ENCODE data around the gene PARP6.

The PARP6 gene

DNA sequence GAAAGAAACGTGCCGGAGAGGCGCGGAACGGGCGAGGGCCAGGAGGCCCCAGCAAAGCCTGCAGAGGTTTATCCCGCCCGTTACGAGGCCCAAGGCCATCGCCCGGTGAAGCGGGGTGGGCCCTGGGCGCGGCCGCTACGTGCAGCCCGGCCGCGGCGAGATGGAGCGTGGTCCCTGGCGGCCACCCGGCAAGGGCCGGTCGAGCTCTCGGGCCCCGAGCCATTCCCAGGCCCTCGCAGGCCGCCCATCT is 42.5 kb downstream of the PARP6 start:
- Histone ChIP-seq H3K4me1 (ENCODE audit: control insufficient read depth in 1 of 2, insufficient read depth in 2 of 2, low read length in 2 of 2) (peaks cover 29 to 49% of the 10 kb centered on the region in 2 donors), H3K27me3 (ENCODE audit: low read depth, low read length) (no peaks in the 10 kb centered on the region), H3K36me3 (ENCODE audit: control insufficient read depth in 1 of 2, insufficient read depth in 2 of 2, low read length in 2 of 2) (peaks cover 0 to 25% of the 10 kb centered on the region in 2 donors), H3K9me3 (ENCODE audit: control insufficient read depth in 1 of 2, low read length in 2 of 2) (no peaks in the 10 kb centered on the region), H3K27ac (ENCODE audit: low read length) (peak overlapping the region; percentile 97), H3K4me3 (ENCODE audit: low read depth in 1 of 2, low read length in 2 of 2) (peak overlapping the region; percentile 77 to 92)

DNA sequence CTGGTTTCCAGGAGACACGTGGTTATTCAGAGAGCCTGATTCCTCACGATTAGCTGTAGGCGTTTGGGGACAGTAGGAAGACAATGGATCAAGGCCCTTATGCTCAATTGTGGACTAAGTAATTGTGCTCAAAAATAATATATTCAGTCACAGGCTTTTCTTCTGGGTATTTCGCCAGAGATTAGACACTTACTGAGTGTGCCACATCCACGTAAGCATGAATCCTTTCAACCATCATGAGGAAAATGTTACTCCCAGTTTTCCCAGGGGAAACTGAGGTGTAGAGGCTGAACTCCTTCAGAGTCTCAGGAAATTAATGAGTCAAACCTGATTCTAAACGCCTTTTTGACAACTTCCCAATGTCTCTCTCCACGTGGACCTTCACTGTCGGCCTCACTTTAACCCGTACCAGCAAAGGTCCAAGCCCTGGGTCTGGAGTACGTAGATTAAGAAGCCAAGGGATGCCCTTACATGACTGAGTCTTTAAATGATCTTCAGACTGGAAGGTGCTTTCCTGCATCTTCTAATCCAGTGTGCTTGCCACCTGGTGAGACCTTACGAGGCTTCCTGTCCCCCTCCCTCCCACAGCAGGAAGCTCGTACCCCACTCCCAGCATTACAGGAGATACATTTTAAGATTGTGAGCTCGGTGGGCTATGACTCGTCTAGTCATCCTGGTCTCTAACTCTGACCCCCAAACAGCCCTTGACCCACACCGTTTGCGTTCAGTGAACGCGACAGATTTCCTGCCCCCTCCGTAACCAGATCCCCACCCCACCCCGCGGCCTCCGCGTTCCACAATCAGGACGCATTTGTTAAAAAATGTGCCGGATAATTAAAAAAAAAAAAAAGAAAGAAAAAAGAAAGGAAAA is 43.0 kb downstream of the PARP6 start:
- no peaks in the 10 kb centered on the region for H3K27me3 ChIP-seq (ENCODE audit: low read depth, low read length)
- peaks cover 29 to 49% of the 10 kb centered on the region in 2 donors for H3K4me1 ChIP-seq (ENCODE audit: control insufficient read depth in 1 of 2, insufficient read depth in 2 of 2, low read length in 2 of 2)
- peak overlapping the region; percentile 77 to 92 for H3K4me3 ChIP-seq (ENCODE audit: low read depth in 1 of 2, low read length in 2 of 2)
- H3K27ac ChIP-seq (ENCODE audit: low read length): peak overlapping the region; percentile 97
- peaks cover 0 to 25% of the 10 kb centered on the region in 2 donors for H3K36me3 ChIP-seq (ENCODE audit: control insufficient read depth in 1 of 2, insufficient read depth in 2 of 2, low read length in 2 of 2)
- H3K9me3 ChIP-seq (ENCODE audit: control insufficient read depth in 1 of 2, low read length in 2 of 2): no peaks in the 10 kb centered on the region

DNA sequence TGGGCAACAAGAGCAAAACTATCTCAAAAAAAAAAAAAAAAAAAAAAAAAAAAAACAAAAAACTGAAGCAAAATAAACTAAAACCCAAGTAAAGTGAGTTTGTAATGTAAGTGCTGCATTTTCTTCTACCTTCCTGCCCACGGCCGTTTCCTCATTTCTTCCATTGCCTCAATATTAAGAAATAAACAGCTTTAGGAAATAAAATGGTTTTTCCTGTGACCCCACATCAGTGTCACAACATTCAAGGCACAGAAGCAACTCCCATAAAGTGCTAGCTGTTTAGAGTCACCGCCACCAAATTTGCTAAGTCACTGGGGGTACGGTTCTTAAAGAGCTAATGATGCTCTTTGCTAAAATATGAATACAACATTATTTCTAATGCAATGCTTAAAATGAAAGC is 44.6 kb downstream of the PARP6 start:
- H3K27ac ChIP-seq (ENCODE audit: low read length): peak overlapping the region; percentile 97
- peaks cover 0 to 25% of the 10 kb centered on the region in 2 donors for H3K36me3 ChIP-seq (ENCODE audit: control insufficient read depth in 1 of 2, insufficient read depth in 2 of 2, low read length in 2 of 2)
- no peaks in the 10 kb centered on the region for H3K9me3 ChIP-seq (ENCODE audit: control insufficient read depth in 1 of 2, low read length in 2 of 2)
- no peaks in the 10 kb centered on the region for H3K27me3 ChIP-seq (ENCODE audit: low read depth, low read length)
- peak overlapping the region; percentile 77 to 92 for H3K4me3 ChIP-seq (ENCODE audit: low read depth in 1 of 2, low read length in 2 of 2)
- H3K4me1 ChIP-seq (ENCODE audit: control insufficient read depth in 1 of 2, insufficient read depth in 2 of 2, low read length in 2 of 2): peaks cover 29 to 47% of the 10 kb centered on the region in 2 donors

DNA sequence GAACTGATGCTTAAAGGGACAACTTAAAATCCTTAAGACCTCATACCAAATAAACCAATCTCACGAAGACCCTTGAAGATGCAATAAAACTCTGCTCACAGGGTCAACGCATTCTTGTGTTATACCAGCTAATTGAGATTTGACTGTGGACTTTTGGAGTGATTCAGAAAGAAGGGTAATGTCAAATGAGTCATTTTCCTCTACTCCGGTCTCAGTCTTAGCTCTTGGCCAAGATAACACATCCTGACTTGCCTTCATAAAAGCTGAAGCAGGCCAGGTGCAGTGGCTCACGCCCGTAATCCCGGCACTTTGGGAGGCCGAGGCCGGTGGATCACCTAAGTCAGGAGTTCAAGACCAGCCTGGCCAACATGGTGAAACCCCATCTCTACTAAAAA is 45.2 kb downstream of the PARP6 start:
- H3K4me1 ChIP-seq (ENCODE audit: control insufficient read depth in 1 of 2, insufficient read depth in 2 of 2, low read length in 2 of 2): peaks cover 26 to 47% of the 10 kb centered on the region in 2 donors
- peaks cover 0 to 25% of the 10 kb centered on the region in 2 donors for H3K36me3 ChIP-seq (ENCODE audit: control insufficient read depth in 1 of 2, insufficient read depth in 2 of 2, low read length in 2 of 2)
- no peaks in the 10 kb centered on the region for H3K27me3 ChIP-seq (ENCODE audit: low read depth, low read length)
- H3K27ac ChIP-seq (ENCODE audit: low read length): peak overlapping the region; percentile 86
- no peak overlapping the region for H3K4me3 ChIP-seq (ENCODE audit: low read depth in 1 of 2, low read length in 2 of 2)
- no peaks in the 10 kb centered on the region for H3K9me3 ChIP-seq (ENCODE audit: control insufficient read depth in 1 of 2, low read length in 2 of 2)

DNA sequence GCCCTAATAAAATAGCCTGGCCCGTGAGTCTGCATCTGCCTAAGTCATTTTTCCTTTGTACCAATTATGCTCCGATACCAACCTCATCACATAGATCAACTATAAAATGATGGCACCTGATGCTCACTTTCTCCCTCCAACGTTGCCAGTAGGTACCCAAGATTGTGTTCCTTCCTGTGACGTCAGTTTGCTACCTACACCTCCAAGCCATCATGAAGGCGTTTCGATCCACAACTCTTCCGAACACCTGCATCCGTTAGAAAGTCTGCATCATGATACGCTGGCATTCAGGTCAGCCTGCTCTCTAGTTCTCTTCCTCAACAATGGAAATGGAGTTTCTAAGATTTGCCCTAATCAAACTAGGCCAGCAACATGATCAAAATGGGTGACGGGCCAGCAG is 49.1 kb downstream of the PARP6 start:
- Histone ChIP-seq H3K36me3 (ENCODE audit: control insufficient read depth in 1 of 2, insufficient read depth in 2 of 2, low read length in 2 of 2) (peaks cover 8 to 20% of the 10 kb centered on the region in 2 donors), H3K9me3 (ENCODE audit: control insufficient read depth in 1 of 2, low read length in 2 of 2) (no peaks in the 10 kb centered on the region), H3K4me1 (ENCODE audit: control insufficient read depth in 1 of 2, insufficient read depth in 2 of 2, low read length in 2 of 2) (peaks cover 14 to 38% of the 10 kb centered on the region in 2 donors), H3K4me3 (ENCODE audit: low read depth in 1 of 2, low read length in 2 of 2) (no peak overlapping the region), H3K27me3 (ENCODE audit: low read depth, low read length) (no peaks in the 10 kb centered on the region), H3K27ac (ENCODE audit: low read length) (no peak overlapping the region)

DNA sequence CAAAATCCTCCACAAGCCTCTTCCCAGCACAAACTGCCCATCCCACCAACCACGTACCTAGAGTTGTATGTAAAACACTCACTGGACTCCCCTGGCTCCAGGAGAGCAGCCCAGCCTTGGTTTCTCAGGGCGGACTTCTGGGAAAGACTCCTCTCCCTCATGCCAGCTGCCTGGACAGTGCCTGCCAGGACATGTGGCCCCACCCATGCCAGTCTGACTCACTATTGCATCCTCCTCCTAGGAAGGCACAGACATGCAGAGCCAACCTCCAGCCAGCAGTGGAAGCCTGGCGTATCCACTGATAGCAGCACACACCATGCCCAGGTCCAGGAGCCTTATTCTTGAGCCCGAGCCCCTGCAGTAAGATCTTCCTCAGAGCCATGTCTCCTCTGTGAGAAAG is 50.0 kb downstream of the PARP6 start:
- H3K27me3 ChIP-seq (ENCODE audit: low read depth, low read length): no peaks in the 10 kb centered on the region
- H3K27ac ChIP-seq (ENCODE audit: low read length): peak overlapping the region; percentile 1
- H3K9me3 ChIP-seq (ENCODE audit: control insufficient read depth in 1 of 2, low read length in 2 of 2): no peaks in the 10 kb centered on the region
- peaks cover 14 to 25% of the 10 kb centered on the region in 2 donors for H3K36me3 ChIP-seq (ENCODE audit: control insufficient read depth in 1 of 2, insufficient read depth in 2 of 2, low read length in 2 of 2)
- no peak overlapping the region for H3K4me3 ChIP-seq (ENCODE audit: low read depth in 1 of 2, low read length in 2 of 2)
- H3K4me1 ChIP-seq (ENCODE audit: control insufficient read depth in 1 of 2, insufficient read depth in 2 of 2, low read length in 2 of 2): peaks cover 8 to 31% of the 10 kb centered on the region in 2 donors

DNA sequence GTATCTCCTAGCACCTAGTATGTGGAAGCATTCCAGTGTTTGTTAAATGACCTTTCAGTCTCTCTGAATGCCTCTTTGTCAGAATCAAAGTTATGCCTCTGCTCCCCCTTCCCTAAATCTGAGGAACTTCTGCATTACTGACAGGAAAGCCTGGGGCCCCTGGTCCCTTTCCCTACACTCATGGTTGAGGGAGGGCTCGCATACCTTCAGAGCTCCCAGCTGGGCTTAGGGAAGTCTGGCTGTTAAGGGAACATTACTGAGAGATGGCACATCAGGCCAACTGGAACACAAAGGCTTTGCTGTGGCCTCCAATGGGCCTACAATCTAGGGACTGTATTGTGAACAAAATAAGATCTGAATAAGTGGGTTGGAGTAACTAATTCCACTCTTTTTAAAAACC is 51.7 kb downstream of the PARP6 start:
- peaks cover 0 to 15% of the 10 kb centered on the region in 2 donors for H3K4me1 ChIP-seq (ENCODE audit: control insufficient read depth in 1 of 2, insufficient read depth in 2 of 2, low read length in 2 of 2)
- no peak overlapping the region for H3K4me3 ChIP-seq (ENCODE audit: low read depth in 1 of 2, low read length in 2 of 2)
- no peak overlapping the region for H3K27ac ChIP-seq (ENCODE audit: low read length)
- no peaks in the 10 kb centered on the region for H3K27me3 ChIP-seq (ENCODE audit: low read depth, low read length)
- H3K9me3 ChIP-seq (ENCODE audit: control insufficient read depth in 1 of 2, low read length in 2 of 2): no peaks in the 10 kb centered on the region
- H3K36me3 ChIP-seq (ENCODE audit: control insufficient read depth in 1 of 2, insufficient read depth in 2 of 2, low read length in 2 of 2): peaks cover 29 to 37% of the 10 kb centered on the region in 2 donors

DNA sequence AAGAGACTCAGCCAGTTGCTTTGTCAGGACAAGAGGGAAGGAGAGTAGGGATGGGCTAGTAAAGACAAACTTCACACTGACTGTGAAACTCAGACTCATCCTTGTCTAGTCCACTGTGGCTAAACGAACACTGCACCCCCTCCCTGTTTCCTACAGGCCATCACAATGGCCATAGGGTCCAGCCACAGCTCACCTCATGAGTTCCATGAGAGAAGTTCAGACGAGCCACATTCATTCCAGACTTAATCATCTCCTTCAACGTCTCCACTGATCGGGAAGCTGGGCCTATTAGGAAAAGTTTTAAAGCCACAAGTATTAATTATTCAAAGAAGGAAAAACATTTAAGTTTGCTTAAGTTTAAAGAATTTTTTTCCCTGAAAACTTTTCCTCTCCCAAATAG is 55.1 kb downstream of the PARP6 start:
- H3K27ac ChIP-seq (ENCODE audit: low read length): no peak overlapping the region
- H3K36me3 ChIP-seq (ENCODE audit: control insufficient read depth in 1 of 2, insufficient read depth in 2 of 2, low read length in 2 of 2): peaks cover 43 to 56% of the 10 kb centered on the region in 2 donors
- no peaks in the 10 kb centered on the region for H3K9me3 ChIP-seq (ENCODE audit: control insufficient read depth in 1 of 2, low read length in 2 of 2)

DNA sequence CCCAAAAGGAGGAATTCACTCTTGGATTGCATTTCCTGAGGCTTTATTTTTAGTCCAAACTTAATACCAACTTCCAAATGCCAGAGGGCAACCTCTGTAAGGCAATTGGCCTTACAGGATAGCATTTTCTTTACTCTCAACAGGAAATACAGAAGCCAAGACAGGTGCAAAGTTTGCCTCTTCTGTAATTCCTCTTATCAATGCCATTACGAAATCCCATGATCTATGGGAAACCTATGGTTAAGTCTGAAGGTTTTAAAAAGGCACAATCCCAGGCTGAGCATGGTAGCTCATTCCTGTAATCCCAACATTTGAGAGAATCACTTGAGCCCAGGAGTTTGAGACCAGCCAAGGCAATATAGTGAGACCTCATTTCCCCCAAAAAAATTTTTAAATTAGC is 56.3 kb downstream of the PARP6 start:
- no peak overlapping the region for H3K4me3 ChIP-seq (ENCODE audit: low read depth in 1 of 2, low read length in 2 of 2)
- peaks cover 0 to 5% of the 10 kb centered on the region in 2 donors for H3K4me1 ChIP-seq (ENCODE audit: control insufficient read depth in 1 of 2, insufficient read depth in 2 of 2, low read length in 2 of 2)
- peaks cover 51 to 68% of the 10 kb centered on the region in 2 donors for H3K36me3 ChIP-seq (ENCODE audit: control insufficient read depth in 1 of 2, insufficient read depth in 2 of 2, low read length in 2 of 2)
- no peak overlapping the region for H3K27ac ChIP-seq (ENCODE audit: low read length)
- H3K27me3 ChIP-seq (ENCODE audit: low read depth, low read length): no peaks in the 10 kb centered on the region
- H3K9me3 ChIP-seq (ENCODE audit: control insufficient read depth in 1 of 2, low read length in 2 of 2): no peaks in the 10 kb centered on the region

More for the DNA sequence above, 55.1 kb downstream of the PARP6 start:
- Histone ChIP-seq H3K4me1 (ENCODE audit: control insufficient read depth in 1 of 2, insufficient read depth in 2 of 2, low read length in 2 of 2) (peaks cover 0 to 10% of the 10 kb centered on the region in 2 donors), H3K4me3 (ENCODE audit: low read depth in 1 of 2, low read length in 2 of 2) (no peak overlapping the region), H3K27me3 (ENCODE audit: low read depth, low read length) (no peaks in the 10 kb centered on the region)

DNA sequence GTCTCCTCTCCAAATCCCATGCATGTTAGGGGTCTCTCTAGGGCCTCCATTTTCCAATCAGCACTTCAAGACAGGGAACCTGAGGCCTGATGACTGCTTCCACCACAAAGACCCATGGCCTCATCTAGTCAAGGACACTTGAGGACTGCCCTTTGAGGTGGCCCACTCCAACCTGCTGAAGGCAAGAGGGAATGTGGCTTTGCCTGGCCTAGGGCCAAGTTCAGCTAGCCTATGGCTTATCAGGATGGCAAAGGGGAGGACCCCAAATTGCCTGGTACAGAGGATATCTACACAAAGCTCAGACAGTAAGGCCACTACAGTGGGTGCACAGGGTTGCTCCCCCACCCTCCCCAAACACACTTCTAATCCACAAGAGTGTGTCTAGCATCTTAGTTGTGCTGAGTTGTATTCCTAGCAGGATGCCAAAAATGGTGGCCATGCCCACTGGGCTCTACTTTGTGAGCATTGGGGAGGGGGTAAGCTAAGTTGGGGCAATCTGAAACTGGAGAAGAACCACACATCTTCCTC is 64.7 kb downstream of the PARP6 start:
- no peaks in the 10 kb centered on the region for H3K27me3 ChIP-seq (ENCODE audit: low read depth, low read length)
- no peak overlapping the region for H3K27ac ChIP-seq (ENCODE audit: low read length)
- H3K9me3 ChIP-seq (ENCODE audit: control insufficient read depth in 1 of 2, low read length in 2 of 2): no peaks in the 10 kb centered on the region
- peaks cover 78 to 95% of the 10 kb centered on the region in 2 donors for H3K36me3 ChIP-seq (ENCODE audit: control insufficient read depth in 1 of 2, insufficient read depth in 2 of 2, low read length in 2 of 2)
- H3K4me3 ChIP-seq (ENCODE audit: low read depth in 1 of 2, low read length in 2 of 2): no peak overlapping the region
- H3K4me1 ChIP-seq (ENCODE audit: control insufficient read depth in 1 of 2, insufficient read depth in 2 of 2, low read length in 2 of 2): peaks cover 6 to 16% of the 10 kb centered on the region in 2 donors

DNA sequence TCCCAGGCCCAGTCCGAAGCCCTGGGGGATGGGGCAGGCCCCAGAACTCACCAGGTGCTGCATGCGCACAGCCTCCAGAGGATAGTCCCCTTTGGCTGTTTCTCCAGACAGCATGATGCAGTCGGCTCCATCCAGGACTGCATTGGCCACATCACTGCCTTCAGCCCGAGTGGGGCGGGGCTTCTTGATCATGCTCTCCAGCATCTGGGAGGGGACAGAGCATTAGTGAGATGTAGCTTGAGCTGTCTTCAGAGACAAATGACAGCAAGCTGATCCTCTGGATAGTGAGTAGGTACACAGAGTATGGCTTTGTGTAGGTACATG is 65.7 kb downstream of the PARP6 start:
- Histone ChIP-seq H3K9me3 (ENCODE audit: control insufficient read depth in 1 of 2, low read length in 2 of 2) (no peaks in the 10 kb centered on the region), H3K36me3 (ENCODE audit: control insufficient read depth in 1 of 2, insufficient read depth in 2 of 2, low read length in 2 of 2) (peaks cover 84 to 95% of the 10 kb centered on the region in 2 donors), H3K4me3 (ENCODE audit: low read depth in 1 of 2, low read length in 2 of 2) (no peak overlapping the region), H3K27ac (ENCODE audit: low read length) (no peak overlapping the region), H3K4me1 (ENCODE audit: control insufficient read depth in 1 of 2, insufficient read depth in 2 of 2, low read length in 2 of 2) (peaks cover 6 to 16% of the 10 kb centered on the region in 2 donors), H3K27me3 (ENCODE audit: low read depth, low read length) (no peaks in the 10 kb centered on the region)
